NCI-H1048 (cell line): ENCODE data around the gene PRIMA1.

Experiments
- DNase-seq: peaks from one replicate; lab custom pipeline; 2025; lab: John Stamatoyannopoulos, UW

PRIMA1 gene

DNA sequence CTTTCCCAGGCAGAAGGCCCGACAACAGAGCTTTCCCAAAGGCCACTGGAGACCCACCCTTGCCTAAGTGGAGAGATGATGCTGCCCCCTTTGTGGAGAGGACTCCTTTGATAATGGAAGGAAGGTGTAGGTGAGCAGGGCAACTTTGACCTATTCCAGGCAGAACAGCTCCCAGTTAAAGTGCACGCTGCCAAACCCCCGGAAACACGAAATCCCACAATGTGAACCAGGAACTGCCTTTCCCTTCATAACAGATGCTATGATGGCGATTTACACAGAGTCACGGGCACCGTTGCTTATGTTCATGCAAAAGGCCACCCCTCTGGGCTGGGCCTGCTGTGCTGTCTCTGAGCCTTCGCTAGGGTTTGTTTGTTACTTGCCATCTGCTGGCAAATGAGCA, 34.6 kb downstream of the PRIMA1 start:
- no peak for DNase-seq

DNA sequence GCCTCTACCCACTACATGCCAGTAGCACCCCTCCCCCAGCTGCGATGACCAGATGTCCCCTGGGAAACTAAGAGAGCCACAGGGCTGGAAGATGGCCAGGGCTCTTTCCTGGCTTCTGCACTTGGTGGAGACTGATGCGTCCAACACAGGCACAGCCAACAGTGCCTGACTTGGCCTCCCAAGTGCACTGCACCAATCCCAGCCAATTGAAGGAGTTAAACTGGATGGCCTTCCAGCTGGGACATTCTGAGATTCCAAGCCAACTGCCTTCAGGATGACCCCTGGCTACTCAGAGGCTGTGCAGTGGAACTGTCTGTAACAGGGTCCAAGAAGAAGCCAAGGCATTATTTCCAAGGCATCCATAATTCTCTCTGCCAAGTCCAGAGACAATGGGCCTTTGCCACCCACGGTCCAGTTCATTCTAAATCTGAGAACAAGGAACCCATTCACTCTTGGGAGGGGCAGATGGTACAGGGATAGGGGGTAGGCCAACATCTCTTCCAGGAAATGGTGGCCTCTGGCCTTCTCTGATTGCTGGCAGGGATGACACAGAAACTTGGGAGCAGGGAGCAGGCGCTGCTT, 35.2 kb downstream of the PRIMA1 start:
- no peak for DNase-seq

DNA sequence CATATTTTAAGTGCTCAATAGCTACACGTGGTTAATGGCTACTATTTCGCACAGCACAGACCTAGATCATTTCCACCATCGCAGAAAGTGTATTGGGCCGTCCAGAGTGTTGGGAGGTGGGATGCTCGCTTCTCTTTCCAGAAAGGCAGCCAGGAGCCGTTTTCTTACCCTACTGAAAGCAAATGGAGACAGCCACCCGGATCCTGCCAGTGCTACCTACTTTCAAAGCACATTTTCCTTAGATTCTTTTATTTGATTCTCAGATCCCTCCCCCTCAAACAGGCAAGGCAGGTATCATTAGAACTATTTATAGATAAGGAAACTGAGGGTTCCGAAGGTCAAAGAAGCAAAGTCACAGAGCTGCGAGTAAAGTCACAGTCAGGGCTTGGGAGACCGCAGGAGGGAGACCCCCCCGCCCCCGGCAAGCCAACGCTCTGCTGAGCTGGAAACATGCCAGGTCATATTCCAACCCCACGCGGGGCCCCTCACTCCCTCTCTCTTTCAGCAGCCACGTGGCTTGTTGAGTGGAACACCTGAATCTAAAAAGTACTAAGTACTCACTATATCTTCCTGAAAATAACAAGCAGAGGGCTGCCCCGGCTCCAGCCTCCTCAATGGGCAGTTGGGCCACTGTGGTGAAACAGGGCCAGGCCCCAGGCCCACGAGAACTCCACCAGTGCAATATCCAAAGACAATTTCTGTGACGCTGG, 36.2 kb downstream of the PRIMA1 start:
- DNase-seq: no peak

DNA sequence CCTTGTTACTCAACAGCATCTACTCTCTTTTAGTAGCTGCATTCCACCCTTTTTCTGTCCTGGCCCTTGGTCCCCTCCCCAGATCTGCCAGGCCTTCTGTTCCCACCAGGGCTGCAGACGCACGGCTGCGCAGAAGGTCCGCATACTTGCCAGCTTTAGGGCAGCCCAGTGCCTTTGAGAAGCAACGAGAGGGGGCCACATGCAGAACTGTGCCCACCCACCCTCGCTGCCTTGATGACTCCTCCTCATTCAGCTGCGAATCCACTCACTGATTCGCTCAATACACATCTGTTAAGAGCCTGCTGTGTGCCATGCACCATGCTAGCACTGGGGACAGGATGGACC, 39.2 kb downstream of the PRIMA1 start:
- DNase-seq: no peak

DNA sequence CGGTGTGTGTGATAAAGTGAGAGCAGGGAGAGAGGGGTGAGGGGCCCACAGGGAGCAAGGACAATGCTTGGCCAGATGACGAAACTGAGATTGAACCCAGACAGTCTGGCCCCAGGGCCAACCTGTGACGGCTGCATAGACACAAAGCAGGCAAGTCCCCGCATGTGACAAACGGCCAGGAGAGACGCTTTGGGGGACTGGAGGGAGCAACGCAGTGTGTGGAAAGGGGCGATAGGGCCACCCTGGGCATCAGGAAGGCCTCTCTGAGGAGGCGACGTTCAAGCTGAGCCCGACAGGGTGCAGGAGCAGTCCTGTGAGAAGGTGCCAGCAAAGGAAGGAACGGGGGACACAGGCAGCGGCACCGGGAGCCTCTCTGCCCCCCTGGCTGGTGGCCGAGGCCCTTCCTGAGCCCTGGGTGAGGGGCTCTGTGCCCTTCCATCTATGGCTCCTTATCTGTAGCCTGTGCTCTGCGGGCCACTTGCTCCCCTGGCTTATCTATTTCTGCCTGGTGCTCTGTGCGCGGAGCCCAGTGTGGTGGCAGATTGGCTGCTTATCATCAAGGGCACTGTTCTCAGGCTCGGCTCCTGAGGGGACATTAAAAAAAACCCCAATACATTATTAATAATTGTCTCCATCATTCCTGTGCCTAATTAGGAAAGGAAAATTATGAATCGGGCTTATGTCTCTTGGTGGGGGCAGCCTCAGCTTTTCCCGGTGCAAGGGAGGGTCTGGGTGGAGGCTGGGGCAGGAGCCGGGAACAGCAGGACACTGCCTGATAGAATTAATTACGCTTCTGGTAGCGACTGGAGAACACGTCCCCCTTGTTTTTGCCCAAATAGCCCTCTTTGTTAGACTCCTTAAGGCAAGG, 39.8 kb downstream of the PRIMA1 start:
- no peak for DNase-seq

DNA sequence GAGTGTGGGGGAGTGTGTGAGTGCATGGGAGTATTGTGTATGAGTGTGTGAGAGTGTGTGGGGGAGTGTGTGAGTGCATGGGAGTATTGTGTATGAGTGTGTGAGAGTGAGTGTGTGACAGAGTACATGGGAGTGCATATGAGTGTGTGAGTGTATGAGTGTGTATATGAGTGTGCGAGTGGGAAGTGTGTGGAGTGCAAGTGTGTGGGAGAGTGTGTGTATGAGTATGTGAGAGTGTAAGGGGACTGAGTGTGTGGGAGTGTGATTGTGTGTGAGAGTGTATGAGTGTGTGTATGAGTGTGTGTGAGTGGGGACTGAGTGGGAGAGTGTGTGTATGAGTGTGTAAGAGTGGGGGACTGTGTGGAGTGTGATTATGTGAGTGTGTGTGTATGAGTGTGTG, 40.7 kb downstream of the PRIMA1 start:
- no peak for DNase-seq

DNA sequence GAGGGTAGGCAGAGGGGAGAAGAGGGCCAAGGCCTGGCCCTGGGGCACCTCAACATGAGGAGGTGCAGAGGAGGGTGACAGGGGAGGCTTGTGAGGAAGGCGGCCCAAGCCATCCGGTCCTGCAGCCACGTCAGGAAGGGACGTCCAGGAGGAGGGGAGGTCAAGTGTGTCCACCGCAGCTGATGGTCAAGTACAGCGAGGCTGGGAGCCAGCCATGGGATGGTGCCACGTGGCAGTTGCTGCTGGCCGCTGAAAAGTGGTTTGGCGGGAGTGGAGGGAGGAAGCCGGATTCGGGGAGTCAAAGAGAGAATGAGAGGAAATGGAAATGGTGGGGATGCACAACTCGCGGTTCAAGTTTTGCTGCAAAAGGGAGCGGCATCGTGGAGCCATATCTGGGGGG, 41.2 kb downstream of the PRIMA1 start:
- DNase-seq: no peak

DNA sequence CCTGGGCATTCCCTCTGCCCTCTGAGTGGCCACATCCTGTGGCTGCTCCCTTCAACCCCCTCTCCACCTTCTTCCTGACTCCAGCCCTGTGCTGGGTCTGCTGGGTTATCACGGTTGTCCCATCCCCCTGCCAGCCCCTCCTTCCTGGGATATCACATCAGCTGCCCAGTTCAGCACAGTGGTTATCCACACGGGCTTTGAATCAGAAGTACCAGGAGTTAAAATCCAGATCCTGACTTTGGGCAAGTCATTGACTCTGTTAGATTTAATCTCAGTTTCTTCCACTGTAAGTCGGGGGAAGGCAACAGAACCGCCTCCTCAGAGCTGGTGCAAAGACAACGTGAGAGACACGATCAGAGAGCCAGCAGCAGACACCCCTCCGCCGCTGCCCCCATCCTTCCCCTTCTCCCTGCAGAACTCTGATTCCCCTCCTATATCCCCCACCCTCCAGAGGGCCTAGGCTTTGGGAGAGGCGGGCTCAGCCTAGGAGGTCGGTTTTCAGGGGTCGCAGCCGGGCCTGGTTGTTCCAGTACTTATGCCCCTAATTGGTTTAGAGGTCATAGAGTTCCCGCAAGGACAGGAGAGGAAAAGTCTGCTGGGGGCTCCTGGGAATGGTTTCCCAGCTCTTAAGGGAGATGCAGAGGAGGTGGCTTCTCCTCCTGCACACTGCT, 42.5 kb downstream of the PRIMA1 start:
- no peak for DNase-seq

DNA sequence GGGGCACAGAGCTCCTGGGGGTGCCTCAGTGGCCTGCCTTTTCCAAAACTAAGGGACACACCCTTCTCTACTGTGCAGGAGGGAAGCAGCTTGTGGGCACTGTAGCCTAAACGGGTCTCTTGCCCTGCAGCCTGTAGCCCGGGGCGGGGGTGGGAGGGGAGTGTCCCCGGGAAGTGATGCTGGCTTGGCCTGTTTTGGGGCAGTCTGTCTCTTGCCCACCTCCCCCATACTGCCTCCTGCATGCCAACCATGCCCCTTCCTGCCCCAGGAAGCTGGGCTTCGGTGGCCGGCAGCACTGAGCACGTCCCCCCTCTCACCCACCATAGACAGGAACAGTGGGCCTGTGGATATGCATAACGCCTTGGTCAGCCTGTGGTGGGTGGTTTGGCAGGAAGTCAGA, 43.4 kb downstream of the PRIMA1 start:
- no peak for DNase-seq

DNA sequence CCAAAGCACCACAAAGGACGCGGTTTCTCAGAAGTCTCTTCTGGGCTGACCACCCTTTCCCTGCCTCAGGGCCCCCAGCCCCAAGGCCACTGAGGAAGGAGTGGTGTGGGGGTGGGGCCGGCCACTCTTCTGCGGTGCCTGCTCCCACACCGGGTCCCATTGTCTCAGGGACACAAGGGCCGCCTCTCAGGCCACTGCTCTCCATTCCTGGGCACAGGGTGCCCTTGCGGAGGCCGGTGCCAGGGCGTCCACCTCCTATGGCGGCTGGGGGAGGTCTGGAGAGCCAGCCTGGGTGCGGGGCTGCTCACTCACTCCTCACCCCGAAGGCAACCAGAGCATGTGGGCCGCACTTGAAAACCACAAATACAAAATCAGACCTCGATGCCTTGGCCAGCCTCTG, 44.1 kb downstream of the PRIMA1 start:
- DNase-seq: no peak

DNA sequence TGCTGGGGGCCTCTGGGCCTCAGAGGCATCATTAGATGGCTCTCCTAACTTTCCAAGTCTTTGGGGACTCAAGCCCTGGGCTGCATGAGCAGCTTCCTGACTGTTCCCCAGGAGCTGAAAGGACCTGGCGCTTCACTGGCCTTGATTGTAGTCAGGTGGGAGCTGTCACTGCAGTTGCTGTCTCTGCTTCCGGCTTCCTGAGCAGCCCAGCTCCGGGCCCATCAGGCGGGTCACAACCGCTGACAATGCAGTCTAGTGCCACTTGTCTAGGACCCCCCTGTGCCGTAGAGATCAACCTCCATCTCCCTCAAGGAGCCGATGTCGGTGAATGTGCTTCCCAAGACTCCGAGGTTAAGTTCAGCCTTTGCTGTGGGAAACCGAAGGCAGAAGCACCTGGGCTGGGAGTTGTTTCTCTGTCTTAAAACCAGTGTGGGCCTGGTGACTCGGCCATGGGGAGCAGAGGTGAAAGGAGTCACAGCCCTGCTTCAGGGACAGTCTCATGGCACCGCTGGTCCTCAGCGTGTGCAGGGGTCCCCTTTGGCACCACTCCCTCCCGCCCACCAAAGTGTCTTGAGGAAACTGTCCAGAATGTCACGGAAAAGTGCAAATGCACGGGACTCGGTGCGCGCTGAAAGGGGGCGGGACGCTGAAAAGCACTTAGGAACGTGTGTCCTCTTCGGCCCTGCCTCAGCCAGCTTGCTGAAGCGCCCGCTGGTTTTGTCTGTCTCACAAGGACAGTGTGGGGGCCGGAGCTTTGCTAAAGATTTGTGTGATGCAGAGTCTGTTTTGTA, 44.8 kb downstream of the PRIMA1 start:
- DNase-seq: no peak

DNA sequence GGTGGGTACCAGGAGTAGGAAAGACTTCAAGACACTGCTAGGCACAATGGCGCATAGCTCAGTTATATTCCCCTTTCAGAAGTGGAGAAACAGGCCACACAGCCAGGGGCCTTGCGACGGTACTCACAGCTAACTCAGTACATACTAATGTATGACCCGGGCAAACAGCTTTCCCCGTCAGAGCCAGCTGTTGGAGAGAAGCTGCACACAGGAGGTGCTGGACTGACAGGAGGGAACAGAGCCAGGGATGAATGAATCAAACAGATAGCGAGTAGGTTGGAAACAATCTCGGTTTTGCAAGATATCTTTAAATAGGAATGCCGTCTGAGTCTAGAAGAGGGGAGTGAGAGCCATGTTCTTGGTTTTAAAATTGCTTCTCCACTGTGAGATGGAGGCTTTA, 45.5 kb downstream of the PRIMA1 start:
- DNase-seq: no peak

DNA sequence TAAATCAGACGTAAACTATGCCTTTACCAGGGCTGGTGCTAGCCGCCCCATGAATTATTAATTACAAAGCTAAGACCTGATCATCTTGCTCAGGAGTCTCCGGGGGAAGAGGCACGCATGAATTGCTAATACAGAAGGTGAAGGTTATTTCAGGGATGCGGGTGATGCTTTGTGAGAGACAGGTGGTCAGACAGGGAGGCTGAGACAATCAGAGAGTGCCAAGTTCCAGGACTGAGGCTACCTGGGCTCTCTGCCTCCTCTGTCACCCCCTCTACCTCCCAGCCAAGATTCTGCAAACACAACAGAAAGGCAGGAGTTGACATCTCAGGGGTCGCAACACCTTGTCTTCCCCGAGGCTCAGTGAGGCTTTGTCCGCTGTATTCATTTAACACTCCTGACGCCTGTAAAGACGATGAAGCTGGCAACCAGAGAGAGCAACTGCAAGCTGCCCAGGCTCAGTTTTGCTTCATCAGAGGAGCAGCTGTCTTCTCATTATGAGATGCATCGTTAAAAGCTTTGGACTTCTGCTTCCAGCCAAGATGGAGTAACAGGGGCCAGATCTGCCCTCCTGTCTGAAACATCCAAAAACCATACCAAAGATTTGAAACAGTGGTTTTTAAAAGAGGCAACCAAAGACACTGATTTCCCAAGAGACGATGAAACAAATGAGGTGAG, 46.6 kb downstream of the PRIMA1 start:
- DNase-seq: no peak

DNA sequence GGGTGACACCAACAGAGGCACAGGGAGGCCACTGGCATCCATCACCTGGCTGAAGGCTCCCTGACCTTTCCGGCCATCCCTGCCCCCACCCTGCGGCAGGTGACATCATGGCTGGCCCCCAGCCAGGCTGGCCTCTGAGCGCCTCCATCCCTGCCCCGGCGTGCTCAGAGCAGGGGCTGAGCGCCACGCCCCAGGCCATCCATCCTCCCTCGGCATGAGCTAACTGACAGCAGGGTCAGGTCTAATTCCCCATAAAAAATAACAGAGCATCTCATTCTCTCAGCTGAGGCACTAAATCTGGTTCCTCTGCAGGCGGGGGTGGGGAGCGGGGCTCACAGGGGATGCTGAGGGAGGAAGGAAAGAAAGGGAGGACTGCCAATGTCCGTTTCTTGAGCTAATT, 50.7 kb downstream of the PRIMA1 start:
- DNase-seq: no peak

DNA sequence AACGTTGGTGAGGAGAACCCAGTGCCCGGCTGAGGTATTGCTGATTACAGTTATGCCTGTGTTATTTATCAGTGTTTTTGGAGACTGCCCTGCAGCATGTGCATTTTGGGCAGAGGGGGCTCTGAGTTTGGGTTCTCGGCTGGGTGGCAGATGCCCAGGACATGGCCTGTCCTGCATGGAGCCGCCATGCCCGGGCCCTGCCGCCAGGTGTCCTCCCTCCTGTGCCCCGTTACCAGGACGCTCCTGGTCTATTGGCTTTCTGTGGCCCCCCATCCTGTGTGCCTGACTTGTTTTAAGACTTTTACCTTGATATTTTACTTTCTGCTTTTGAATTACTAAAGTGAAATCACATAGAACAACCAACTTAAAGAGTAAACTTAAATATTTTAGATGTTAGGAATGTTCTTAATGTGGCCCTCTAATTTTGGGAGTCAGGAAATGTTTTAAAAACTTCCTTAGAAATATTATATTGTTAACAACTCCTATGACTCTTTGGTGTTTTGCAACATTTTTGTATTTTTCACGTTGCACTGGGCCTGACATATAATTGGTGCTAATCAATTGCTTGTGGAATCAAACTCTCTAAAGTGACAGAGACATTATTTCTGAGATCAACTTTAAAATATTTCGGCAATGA, 51.8 kb downstream of the PRIMA1 start:
- no peak for DNase-seq

DNA sequence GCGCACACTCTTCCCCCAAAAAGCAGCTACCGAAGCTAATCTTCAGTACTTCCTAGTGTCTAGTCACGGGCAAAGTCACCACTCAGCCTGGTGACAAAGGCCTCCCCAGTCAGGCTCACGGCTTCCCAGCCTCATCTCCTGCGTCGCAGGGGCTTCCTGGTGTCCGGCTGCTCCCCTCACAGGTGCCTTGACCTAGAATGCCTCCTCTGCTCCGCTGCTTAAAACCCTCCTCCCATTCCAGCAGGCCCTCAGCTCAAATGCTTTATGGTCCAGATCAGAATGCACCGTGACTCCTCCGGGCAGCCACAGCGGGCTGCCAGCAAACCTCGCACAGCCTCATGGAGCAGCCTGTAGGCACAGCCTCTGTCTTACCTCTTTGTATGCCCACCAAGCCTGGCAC, 53.1 kb downstream of the PRIMA1 start:
- no peak for DNase-seq

DNA sequence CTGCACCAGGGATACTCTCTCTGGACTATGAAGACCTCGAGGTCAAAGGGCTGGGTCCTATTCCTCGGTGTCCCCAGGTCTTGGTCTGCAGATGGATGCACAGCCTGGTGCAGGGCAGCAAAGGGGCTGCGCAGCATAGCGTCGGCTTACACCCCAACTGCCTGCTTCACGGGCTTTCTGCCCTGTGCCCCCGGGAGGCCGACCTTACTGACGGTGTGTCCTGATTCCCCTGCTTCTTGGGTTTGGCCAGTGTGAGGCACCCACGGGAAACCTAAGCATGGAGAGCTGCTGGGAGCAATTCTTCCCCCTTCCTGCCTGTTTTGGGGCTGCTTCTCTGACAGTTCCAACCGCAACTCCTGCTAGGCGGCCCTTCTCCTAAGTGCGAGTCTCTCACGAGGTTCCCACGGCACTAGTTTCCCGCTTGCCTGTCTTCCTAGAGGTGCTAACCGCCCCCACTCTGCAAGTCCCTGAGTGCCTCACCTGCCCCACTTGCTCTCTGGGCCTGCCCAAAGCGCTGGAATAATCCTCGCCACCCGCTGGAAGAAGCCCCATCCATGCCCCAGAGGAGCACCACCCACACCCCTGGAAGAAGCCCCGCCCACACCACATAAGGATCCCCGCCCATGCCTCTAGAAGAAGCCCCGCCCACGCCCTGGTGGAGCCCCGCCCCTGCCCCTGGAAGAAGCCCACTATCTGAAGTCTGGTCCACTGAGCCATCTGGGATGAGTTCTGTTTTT, 54.0 kb downstream of the PRIMA1 start:
- no peak for DNase-seq

DNA sequence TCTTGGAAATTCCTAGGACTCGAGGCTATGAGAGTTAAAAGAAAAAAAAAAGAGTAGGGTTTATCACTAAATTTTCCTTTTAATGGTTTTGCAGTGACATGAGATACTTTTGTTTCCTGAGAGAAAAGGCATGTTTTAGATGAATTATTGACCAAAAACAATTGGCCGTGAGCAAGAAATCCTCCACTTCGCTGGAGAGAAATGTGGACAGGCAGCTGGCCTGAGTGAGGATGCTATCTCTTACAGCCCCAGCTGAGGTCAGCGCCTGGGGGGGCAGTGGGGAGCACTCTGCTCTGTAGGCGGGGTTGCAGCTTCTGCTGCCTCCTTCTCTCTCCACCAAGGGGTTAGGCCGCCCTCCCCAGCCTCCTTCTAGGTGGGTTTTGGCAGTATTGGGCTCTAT, 54.7 kb downstream of the PRIMA1 start:
- no peak for DNase-seq

DNA sequence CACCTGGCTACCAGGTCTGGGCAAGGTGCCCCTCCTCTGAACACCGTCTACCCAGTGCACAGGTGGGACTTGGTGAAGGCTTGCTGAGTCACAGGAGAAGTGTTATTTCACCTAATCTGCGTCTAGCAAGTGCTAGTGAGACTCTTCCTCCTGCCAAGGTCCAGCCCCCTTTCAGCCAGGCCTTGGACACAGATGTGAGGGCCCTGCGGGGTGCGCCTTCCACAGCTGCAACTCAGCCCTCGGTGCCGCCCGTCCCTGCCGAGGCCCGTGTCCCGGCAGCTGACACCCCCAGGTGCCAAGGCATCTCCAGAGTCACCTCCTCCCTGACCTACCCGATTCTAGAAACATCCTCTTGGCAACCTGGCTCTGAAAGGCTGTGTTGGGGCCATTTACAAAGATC, 55.1 kb downstream of the PRIMA1 start:
- DNase-seq: no peak

DNA sequence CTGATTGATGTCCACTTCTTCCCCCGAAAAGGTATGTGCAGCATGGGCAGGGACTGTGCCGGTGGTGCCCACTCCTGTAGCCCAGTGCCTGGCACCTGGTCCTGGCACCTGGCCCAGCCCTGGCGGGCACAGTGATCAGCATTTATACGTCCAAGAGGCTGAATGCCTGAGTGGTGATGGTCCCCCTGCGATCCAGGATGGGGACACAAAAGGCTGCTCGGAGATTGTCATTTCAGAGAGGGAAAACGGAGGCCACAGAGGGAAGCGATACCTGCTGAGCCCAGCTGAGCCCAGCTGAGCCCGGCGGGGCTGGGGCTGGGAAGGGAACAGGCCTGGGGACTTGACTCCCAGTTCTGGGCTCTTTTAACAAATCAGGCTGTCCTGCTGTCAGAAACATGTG, 55.8 kb downstream of the PRIMA1 start:
- no peak for DNase-seq
